Measurements from ENCODE around the gene MACO1. TPM values are rescaled to one million over a fixed set of nuclear protein-coding genes. Genes with fewer than 3 reads are reported as not detected.
A peak's percentile ranks its signal among the peaks of the same experiment; 100 is the strongest.

MACO1 gene
- total RNA-seq, 1 experiment from 2014 or later, result 31.4 TPM

DNA sequence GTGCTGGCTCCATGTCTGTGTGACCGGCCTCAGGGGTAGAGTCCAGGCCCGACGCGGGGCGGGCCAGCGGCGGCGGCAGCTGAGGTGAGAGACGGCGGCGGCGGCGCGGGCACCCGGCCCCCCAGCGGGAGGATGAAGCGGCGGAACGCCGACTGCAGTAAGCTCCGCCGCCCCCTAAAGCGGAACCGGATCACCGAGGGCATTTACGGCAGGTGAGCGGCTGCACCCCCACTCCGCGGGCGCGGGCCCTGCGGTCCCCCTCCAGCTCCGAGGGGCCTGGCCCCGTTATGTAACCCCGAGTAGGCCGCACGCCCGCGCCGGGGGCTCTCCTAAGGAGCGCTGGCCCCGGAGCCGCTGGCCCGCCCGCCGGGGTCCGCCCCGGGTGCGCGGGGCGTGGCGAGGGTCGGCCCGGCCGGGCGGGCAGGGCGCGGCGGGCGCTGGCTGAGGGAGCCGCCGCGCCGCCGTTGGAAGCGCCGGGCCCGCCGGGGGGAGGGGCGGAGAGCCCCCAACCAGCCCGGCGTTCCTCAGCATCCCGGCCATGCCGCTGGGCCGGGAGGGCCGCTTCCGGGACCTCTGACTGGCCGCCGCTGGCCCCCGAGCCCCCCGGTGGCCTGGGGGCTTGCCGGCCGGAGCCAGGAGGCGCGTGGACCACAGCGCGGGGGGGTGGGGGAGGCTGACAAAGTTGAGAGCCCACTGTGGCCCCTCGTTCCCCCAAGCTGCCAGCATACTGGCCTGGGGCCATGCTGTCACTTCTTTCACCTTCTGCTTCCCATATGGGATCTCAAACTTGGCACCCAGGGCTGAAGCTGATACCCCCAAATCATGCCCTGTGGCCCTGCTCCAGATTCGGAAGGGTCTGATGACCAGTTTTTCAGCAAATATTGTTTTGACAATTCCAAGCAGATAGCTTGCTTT lies 527 bp downstream of the MACO1 start:
- Histone ChIP-seq H3K9me2 (replicated peaks; ENCODE audit: insufficient read depth, low read length) (no peaks in the 10 kb centered on the region), H3K4me3 (ENCODE audit: low read length) (peak overlapping the region; percentile 71), H3K4me1 (ENCODE audit: low read length) (peaks cover 59% of the 10 kb centered on the region), H3K9me3 (ENCODE audit: low read length) (no peaks in the 10 kb centered on the region), H4K20me1 (ENCODE audit: insufficient read depth, low read depth, low read length) (no peaks in the 10 kb centered on the region; the same call in 1 of the 2 replicates), H3K79me2 (ENCODE audit: low read length) (peaks cover 42% of the 10 kb centered on the region), H3K27me3 (ENCODE audit: low read length) (no peaks in the 10 kb centered on the region), H2AFZ (ENCODE audit: low read length) (no peak overlapping the region; the same call in 1 of the 2 replicates), H3K9ac (ENCODE audit: low read length) (peak overlapping the region; percentile 89), H3K27ac (ENCODE audit: low read length) (peak overlapping the region; percentile 96), H3K4me2 (ENCODE audit: low read depth, low read length, poor library complexity, severe bottlenecking) (peak overlapping the region; percentile 99), H3K36me3 (ENCODE audit: insufficient read depth, low read length) (peaks cover 7% of the 10 kb centered on the region; the same call in 1 of the 2 replicates)
- peak; percentile 59 for DNase-seq

DNA sequence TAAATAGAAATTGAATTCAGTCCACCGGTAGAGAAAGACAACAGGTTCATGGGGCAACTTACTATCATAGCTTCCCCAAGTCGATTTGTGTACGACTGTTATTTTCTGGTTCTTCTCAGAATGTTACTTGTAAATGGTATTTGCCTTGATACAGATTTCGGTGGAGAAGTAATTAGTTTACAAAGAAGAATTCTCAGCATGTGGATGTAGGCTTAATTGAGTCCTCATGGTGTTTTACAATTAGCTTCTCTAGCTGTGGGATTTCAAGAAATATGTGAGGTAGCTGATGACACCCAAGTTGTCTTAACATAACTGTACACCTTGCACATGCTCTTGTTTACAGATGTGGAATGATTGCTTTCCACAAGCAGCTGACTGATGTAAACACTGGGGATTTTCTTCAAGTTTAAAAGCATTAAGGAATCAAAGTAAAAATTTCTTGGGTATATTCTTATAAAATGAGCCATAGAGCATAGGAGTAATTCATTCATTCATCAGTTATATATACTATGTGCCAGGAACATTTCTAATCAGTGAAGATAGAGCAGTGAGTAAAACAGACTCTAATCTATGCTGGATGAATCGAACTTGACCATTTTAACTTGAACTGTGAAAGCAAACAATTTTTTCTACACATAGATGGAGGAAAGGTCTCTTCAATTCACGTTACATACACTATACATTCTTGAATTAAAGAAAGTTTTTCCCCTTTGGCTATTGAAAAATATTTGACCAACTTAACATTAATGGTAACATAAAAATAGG lies 1.4 kb downstream of the MACO1 start:
- Histone ChIP-seq H3K4me1 (ENCODE audit: low read length) (peaks cover 65% of the 10 kb centered on the region), H3K9me2 (replicated peaks; ENCODE audit: insufficient read depth, low read length) (no peaks in the 10 kb centered on the region), H3K79me2 (ENCODE audit: low read length) (peaks cover 51% of the 10 kb centered on the region), H3K9me3 (ENCODE audit: low read length) (no peaks in the 10 kb centered on the region), H3K4me3 (ENCODE audit: low read length) (peak overlapping the region; percentile 71), H2AFZ (ENCODE audit: low read length) (no peak overlapping the region), H4K20me1 (ENCODE audit: insufficient read depth, low read depth, low read length) (no peaks in the 10 kb centered on the region; the same call in 1 of the 2 replicates), H3K9ac (ENCODE audit: low read length) (peak overlapping the region; percentile 89), H3K36me3 (ENCODE audit: insufficient read depth, low read length) (peaks cover 15% of the 10 kb centered on the region), H3K27me3 (ENCODE audit: low read length) (no peaks in the 10 kb centered on the region), H3K27ac (ENCODE audit: low read length) (peak overlapping the region; percentile 96), H3K4me2 (ENCODE audit: low read depth, low read length, poor library complexity, severe bottlenecking) (peak overlapping the region; percentile 99)
- peak; percentile 51 for DNase-seq

DNA sequence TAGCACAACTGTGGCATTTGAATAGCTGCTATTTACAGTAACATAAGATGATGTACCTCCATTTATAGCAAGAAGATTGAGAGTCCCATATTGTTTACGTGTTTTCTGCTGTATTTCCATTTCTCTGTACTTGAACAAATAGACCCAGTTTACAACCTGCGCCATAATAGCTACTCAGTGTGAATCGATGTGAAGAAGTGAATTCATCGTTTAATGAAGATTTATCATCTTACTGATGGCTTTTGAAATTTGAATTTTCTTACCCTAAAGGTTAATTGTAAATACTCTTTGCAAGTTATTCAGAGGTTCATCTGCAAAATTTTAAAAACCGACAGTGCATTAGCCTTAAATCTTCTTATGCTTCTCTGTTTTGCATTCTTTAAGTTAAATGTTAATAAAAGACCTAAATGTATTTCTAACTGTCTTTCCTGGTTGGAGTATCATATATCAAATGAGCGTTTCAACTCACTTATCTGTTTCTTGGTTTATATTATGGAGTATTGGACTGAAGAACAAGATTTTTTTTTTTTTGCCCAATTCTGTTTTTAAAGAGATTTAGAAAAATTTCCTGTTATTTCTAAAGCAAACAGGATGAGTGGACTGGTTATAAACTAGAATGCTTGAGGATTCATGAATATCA lies 2.2 kb downstream of the MACO1 start:
- peaks cover 62% of the 10 kb centered on the region for H3K4me1 ChIP-seq (ENCODE audit: low read length)
- H3K27ac ChIP-seq (ENCODE audit: low read length), result peak overlapping the region; percentile 96
- no peaks in the 10 kb centered on the region for H3K27me3 ChIP-seq (ENCODE audit: low read length)
- H3K4me3 ChIP-seq (ENCODE audit: low read length), result peak overlapping the region; percentile 71
- peak overlapping the region; percentile 89 for H3K9ac ChIP-seq (ENCODE audit: low read length)
- H3K36me3 ChIP-seq (ENCODE audit: insufficient read depth, low read length), result peaks cover 22% of the 10 kb centered on the region
- peak overlapping the region; percentile 99 for H3K4me2 ChIP-seq (ENCODE audit: low read depth, low read length, poor library complexity, severe bottlenecking)
- no peaks in the 10 kb centered on the region for H3K9me3 ChIP-seq (ENCODE audit: low read length)
- no peaks in the 10 kb centered on the region; the same call in 1 of the 2 replicates for H4K20me1 ChIP-seq (ENCODE audit: insufficient read depth, low read depth, low read length)
- DNase-seq, result peak; percentile 59
- H3K79me2 ChIP-seq (ENCODE audit: low read length), result peaks cover 58% of the 10 kb centered on the region
- no peaks in the 10 kb centered on the region for H3K9me2 ChIP-seq (replicated peaks; ENCODE audit: insufficient read depth, low read length)
- no peak overlapping the region for H2AFZ ChIP-seq (ENCODE audit: low read length)

DNA sequence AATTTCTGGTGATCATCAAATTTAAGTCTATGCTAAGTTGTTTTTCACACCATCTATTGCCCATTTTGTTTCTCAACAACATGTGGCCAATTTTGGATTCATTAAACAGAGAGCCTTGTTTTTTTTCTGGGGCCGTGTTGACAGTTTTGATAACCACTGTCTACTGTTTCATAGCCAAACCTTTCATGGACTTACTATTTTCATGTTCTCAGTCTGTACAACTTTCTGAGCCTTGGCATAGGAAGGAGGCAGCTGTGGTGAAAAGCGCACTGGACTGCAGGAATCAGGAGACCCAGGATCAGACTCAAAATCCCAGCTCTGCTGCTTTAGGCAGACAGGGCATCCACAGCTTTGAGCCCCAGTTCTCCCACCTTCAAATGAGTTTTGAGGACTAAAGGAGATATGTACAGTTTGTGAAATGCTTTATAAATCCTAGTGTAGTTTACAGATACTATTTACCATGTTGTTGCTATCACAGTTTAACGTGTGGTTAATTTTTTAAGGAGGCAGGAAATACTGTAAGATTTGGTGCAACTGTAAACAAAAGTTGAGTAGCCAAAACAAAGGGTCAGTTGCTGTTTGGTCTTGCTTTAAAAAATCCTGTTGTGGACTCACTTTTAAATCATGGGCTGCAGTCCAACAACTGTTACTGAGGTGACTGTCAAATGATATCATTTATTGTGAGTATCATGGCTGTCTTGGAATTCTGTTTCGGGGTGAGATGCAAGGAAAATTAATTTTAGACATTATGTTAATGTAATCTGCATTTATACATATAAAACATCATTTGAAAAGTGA lies 2.9 kb downstream of the MACO1 start:
- H2AFZ ChIP-seq (ENCODE audit: low read length), result no peak overlapping the region
- no peaks in the 10 kb centered on the region for H3K9me3 ChIP-seq (ENCODE audit: low read length)
- H3K9ac ChIP-seq (ENCODE audit: low read length), result peak overlapping the region; percentile 89
- H4K20me1 ChIP-seq (ENCODE audit: insufficient read depth, low read depth, low read length), result no peaks in the 10 kb centered on the region; the same call in 1 of the 2 replicates
- no peaks in the 10 kb centered on the region for H3K27me3 ChIP-seq (ENCODE audit: low read length)
- H3K9me2 ChIP-seq (replicated peaks; ENCODE audit: insufficient read depth, low read length), result no peaks in the 10 kb centered on the region
- H3K4me3 ChIP-seq (ENCODE audit: low read length), result peak overlapping the region; percentile 71
- H3K79me2 ChIP-seq (ENCODE audit: low read length), result peaks cover 65% of the 10 kb centered on the region
- H3K36me3 ChIP-seq (ENCODE audit: insufficient read depth, low read length), result peaks cover 22% of the 10 kb centered on the region
- peaks cover 67% of the 10 kb centered on the region for H3K4me1 ChIP-seq (ENCODE audit: low read length)
- peak overlapping the region; percentile 99 for H3K4me2 ChIP-seq (ENCODE audit: low read depth, low read length, poor library complexity, severe bottlenecking)
- peak; percentile 48 for DNase-seq
- peak overlapping the region; percentile 96 for H3K27ac ChIP-seq (ENCODE audit: low read length)

DNA sequence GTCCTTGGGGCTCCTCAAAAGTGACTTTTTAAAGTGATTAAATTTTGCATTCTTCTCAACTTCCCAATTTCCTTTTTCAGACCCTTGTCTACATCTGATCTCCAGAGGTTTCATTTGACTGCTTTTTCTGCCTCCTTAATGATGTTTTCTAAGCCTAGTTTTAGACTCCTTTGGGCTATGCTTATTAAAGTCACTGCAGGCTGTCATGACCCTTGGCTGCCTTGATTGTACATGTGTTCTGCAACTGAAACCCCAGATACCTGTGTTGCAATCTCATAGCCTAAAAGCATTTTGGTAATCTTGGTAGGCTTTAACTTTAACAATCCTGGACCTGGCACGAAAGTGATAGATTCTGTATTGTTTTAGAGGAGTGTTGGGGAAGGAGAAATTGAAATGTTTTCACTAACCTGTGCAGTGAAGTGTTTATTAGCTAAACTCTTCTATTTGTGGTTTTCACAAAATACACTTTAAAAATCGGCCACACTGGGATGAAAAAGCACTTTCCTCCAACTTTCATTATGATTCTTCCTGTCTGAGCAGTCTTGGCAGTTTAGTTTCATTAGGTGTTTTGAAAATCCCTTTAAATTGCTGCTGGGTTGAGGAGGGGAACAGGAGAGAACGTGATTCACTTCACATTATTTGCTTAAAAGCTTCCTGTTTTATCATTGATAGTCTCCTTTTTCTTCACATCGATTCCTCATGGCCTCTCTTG lies 4.9 kb downstream of the MACO1 start:
- Histone ChIP-seq H3K36me3 (ENCODE audit: insufficient read depth, low read length) (peaks cover 22% of the 10 kb centered on the region), H3K27me3 (ENCODE audit: low read length) (no peaks in the 10 kb centered on the region), H3K4me3 (ENCODE audit: low read length) (peak overlapping the region; percentile 71), H3K79me2 (ENCODE audit: low read length) (peaks cover 84% of the 10 kb centered on the region), H2AFZ (ENCODE audit: low read length) (no peak overlapping the region), H3K27ac (ENCODE audit: low read length) (peak overlapping the region; percentile 96), H3K4me2 (ENCODE audit: low read depth, low read length, poor library complexity, severe bottlenecking) (peak overlapping the region; percentile 99), H3K9me2 (replicated peaks; ENCODE audit: insufficient read depth, low read length) (no peaks in the 10 kb centered on the region), H3K4me1 (ENCODE audit: low read length) (peaks cover 60% of the 10 kb centered on the region), H3K9me3 (ENCODE audit: low read length) (no peaks in the 10 kb centered on the region), H3K9ac (ENCODE audit: low read length) (peak overlapping the region; percentile 48), H4K20me1 (ENCODE audit: insufficient read depth, low read depth, low read length) (no peaks in the 10 kb centered on the region; the same call in 1 of the 2 replicates)
- DNase-seq, result peak; percentile 87

DNA sequence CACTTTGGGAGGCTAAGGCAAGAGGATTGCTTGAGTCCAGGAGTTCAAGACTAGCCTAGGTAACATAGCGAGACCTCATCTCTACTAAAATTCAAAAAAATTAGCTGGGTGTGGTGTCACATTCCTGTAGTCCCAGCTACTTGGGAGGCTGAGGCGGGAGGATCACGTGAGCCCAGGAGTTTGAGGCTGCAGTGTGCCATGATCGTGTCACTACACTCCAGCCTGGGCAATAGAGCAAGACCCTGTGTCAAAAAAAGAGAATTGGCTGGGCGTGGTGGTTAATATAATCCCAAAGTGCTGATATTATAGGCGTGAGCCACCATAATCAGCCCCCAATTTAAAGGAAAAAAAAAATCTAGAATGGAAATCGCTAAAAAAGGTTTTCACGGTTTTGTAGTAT lies 7.0 kb downstream of the MACO1 start:
- Histone ChIP-seq H3K27me3 (ENCODE audit: low read length) (no peaks in the 10 kb centered on the region), H3K36me3 (ENCODE audit: insufficient read depth, low read length) (peaks cover 16% of the 10 kb centered on the region), H4K20me1 (ENCODE audit: insufficient read depth, low read depth, low read length) (no peaks in the 10 kb centered on the region; the same call in 1 of the 2 replicates), H3K9me3 (ENCODE audit: low read length) (no peaks in the 10 kb centered on the region), H3K4me3 (ENCODE audit: low read length) (no peak overlapping the region), H3K9me2 (replicated peaks; ENCODE audit: insufficient read depth, low read length) (no peaks in the 10 kb centered on the region), H3K4me1 (ENCODE audit: low read length) (peaks cover 66% of the 10 kb centered on the region), H2AFZ (ENCODE audit: low read length) (no peak overlapping the region), H3K4me2 (ENCODE audit: low read depth, low read length, poor library complexity, severe bottlenecking) (no peak overlapping the region), H3K79me2 (ENCODE audit: low read length) (peaks cover 90% of the 10 kb centered on the region), H3K9ac (ENCODE audit: low read length) (no peak overlapping the region), H3K27ac (ENCODE audit: low read length) (no peak overlapping the region)
- no peak for DNase-seq

DNA sequence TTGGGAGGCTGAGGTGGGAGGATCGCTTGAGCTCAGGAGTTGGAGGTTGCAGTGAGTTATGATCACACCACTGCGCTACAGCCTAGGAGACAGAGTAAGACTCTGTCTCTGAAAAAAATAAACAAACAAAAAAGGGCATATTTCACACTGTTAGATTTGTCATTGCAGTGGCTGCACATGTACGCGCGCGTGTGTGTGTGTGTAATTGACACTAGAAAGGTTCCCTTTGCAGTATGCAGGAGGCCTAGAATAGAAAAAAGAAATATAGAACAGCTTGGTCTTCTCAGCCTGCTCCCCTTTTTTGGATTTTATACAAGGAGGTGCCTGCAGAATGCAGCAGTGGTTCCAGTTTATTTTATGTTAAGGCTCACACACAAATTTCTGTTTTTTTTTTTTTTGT lies 8.6 kb downstream of the MACO1 start:
- Histone ChIP-seq H3K9me3 (ENCODE audit: low read length) (no peaks in the 10 kb centered on the region), H3K9ac (ENCODE audit: low read length) (no peak overlapping the region), H3K27ac (ENCODE audit: low read length) (0 out of 2 replicates have a peak overlapping the region, but pooled peaks have one; percentile 15), H4K20me1 (ENCODE audit: insufficient read depth, low read depth, low read length) (no peaks in the 10 kb centered on the region), H2AFZ (ENCODE audit: low read length) (no peak overlapping the region), H3K79me2 (ENCODE audit: low read length) (peaks cover 90% of the 10 kb centered on the region), H3K9me2 (replicated peaks; ENCODE audit: insufficient read depth, low read length) (no peaks in the 10 kb centered on the region), H3K27me3 (ENCODE audit: low read length) (no peaks in the 10 kb centered on the region), H3K36me3 (ENCODE audit: insufficient read depth, low read length) (peaks cover 15% of the 10 kb centered on the region; the same call in 1 of the 2 replicates), H3K4me3 (ENCODE audit: low read length) (no peak overlapping the region), H3K4me1 (ENCODE audit: low read length) (peaks cover 52% of the 10 kb centered on the region), H3K4me2 (ENCODE audit: low read depth, low read length, poor library complexity, severe bottlenecking) (no peak overlapping the region)
- DNase-seq, result no peak

All from Karpas-422 (cell line).